SH-SY5Y (cell line): ENCODE measurements around the gene KIFC3.

Experiments
- GATA2 ChIP-seq: IDR thresholded peaks from 2 replicates; pipeline ENCODE4 v1.6.1; 2011; ENCODE audit warnings: mild to moderate bottlenecking, low read depth, low read length
- GATA3 ChIP-seq: IDR thresholded peaks from 2 replicates; pipeline ENCODE4 v1.6.1; 2011; ENCODE audit warnings: low read depth, mild to moderate bottlenecking, low read length, moderate library complexity

KIFC3 gene

GRCh38 chr16:57810197-57811031 is 8.1 kb upstream of the KIFC3 start:
- TF ChIP-seq GATA2 (no peak), GATA3 (no peak)

- TF ChIP-seq GATA2, result no peak
- no peak for TF ChIP-seq GATA3
Observed at GRCh38 chr16:57809276-57810196, 7.2 kb upstream of the KIFC3 start.

GRCh38 chr16:57808589-57809228 is 6.4 kb upstream of the KIFC3 start:
- no peak for TF ChIP-seq GATA3
- TF ChIP-seq GATA2, result no peak

- TF ChIP-seq GATA3 (no peak), GATA2 (no peak)
Observed at GRCh38 chr16:57807968-57808528, 5.8 kb upstream of the KIFC3 start.

GRCh38 chr16:57807252-57807967 is 5.1 kb upstream of the KIFC3 start:
- TF ChIP-seq GATA2 (no peak), GATA3 (no peak)

GRCh38 chr16:57805176-57805575 is 2.9 kb upstream of the KIFC3 start:
- TF ChIP-seq GATA2 (no peak), GATA3 (no peak)

- no peak for TF ChIP-seq GATA2
- TF ChIP-seq GATA3, result no peak
Observed at GRCh38 chr16:57804111-57804837, 2.0 kb upstream of the KIFC3 start.

GRCh38 chr16:57803134-57803990 is 1.1 kb upstream of the KIFC3 start:
- no peak for TF ChIP-seq GATA3
- TF ChIP-seq GATA2, result no peak

GRCh38 chr16:57801809-57802340 is 416 bp downstream of the KIFC3 start:
- no peak for TF ChIP-seq GATA3
- no peak for TF ChIP-seq GATA2

GRCh38 chr16:57801098-57801808 is 1.0 kb downstream of the KIFC3 start:
- no peak for TF ChIP-seq GATA3
- TF ChIP-seq GATA2, result no peak

GRCh38 chr16:57800200-57801097 is 1.8 kb downstream of the KIFC3 start:
- TF ChIP-seq GATA3 (no peak), GATA2 (no peak)
